NT2/D1 (cell line): ENCODE data around the gene CRLF1.
"Not testable (repeated sequence)": the region's sequence is repeated elsewhere in the genome, so short reads cannot be mapped to it uniquely, and the experiment has no call there.

Experiments used
- DNase-seq: peaks from one replicate; pipeline ENCODE4 v3.0.0-alpha.2; 2011; ENCODE audit warnings: low read depth, low spot score
- H3K27me3 ChIP-seq: 2 replicates; pipeline ENCODE4 v1.6.0; 2011; ENCODE audit warnings: mild to moderate bottlenecking; ENCODE audit not compliant: insufficient read length, insufficient read depth
- H3K36me3 ChIP-seq: 2 replicates; pipeline ENCODE4 v1.6.1; 2011; ENCODE audit warnings: mild to moderate bottlenecking, low read length, mixed read lengths; ENCODE audit not compliant: insufficient read depth, insufficient read length
- H3K4me1 ChIP-seq: 2 replicates; pipeline ENCODE4 v1.5.1; 2011; ENCODE audit not compliant: insufficient read depth, insufficient read length
- H3K4me3 ChIP-seq: 2 replicates; pipeline ENCODE4 v1.5.1; 2011; ENCODE audit warnings: low read depth; ENCODE audit not compliant: insufficient read length
- H3K9ac ChIP-seq: 2 replicates; pipeline ENCODE4 v1.6.0; 2011; ENCODE audit warnings: low read depth; ENCODE audit not compliant: insufficient read length
- H3K9me3 ChIP-seq: 2 replicates; pipeline ENCODE4 v1.5.1; 2011; ENCODE audit warnings: mild to moderate bottlenecking, low read length; ENCODE audit not compliant: insufficient read depth
- SUZ12 ChIP-seq: IDR thresholded peaks from 2 replicates; pipeline ENCODE4 v1.6.1; 2011; ENCODE audit not compliant: insufficient read length, insufficient read depth; ENCODE audit errors: extremely low read depth
- YY1 ChIP-seq: IDR thresholded peaks from 2 replicates; pipeline ENCODE4 v1.6.1; 2011; ENCODE audit not compliant: insufficient read length, insufficient read depth
- ZNF274 ChIP-seq: IDR thresholded peaks from 2 replicates; pipeline ENCODE4 v1.6.1; 2011; ENCODE audit warnings: mild to moderate bottlenecking, low read depth, low read length

CRLF1 gene

GRCh38 chr19:18605546-18606280, 886 bp downstream of the CRLF1 start:
- Histone ChIP-seq H3K27me3 (peaks cover 88% of the 10 kb centered on the region), H3K4me1 (peaks cover 51% of the 10 kb centered on the region), H3K4me3 (peak overlapping the region; percentile 32), H3K9ac (peak overlapping the region; percentile 72), H3K9me3 (no peaks in the 10 kb centered on the region), H3K36me3 (no peaks in the 10 kb centered on the region)
- TF ChIP-seq ZNF274 (no peak), YY1 (no peak), SUZ12 (no peak)
- DNase-seq = no peak

DNA sequence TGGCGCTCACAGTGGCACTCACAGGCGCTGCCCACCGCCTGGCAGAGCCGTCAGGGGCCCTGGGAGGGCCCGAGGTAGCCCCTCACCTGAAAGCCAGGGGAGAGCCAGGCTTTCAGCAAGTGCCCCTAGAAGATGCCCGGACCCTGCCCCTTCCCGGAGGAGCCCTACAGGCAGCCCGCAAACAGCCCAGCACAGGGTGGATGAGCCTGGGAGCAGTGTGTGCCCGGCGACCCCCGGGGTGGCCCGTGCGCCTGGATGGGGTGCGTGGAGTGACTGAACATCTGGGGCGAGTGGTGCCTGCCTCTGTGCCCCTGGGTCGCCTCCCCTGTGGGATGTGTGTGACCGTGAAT, 1.4 kb downstream of the CRLF1 start:
- DNase-seq = no peak
- Histone ChIP-seq H3K27me3 (peaks cover 83% of the 10 kb centered on the region), H3K4me1 (peaks cover 47% of the 10 kb centered on the region)

GRCh38 chr19:18604820-18605159, 1.8 kb downstream of the CRLF1 start:
- H3K9me3 ChIP-seq = no peaks in the 10 kb centered on the region
- H3K27me3 ChIP-seq = peaks cover 81% of the 10 kb centered on the region
- H3K4me1 ChIP-seq = peaks cover 44% of the 10 kb centered on the region
- TF ChIP-seq SUZ12 (no peak), ZNF274 (no peak), YY1 (no peak)
- H3K9ac ChIP-seq = peak overlapping the region; percentile 42
- no peaks in the 10 kb centered on the region for H3K36me3 ChIP-seq
- peak overlapping the region; percentile 18 for H3K4me3 ChIP-seq
- DNase-seq = no peak

More for the DNA sequence above, 1.4 kb downstream of the CRLF1 start:
- Histone ChIP-seq H3K4me3 (peak overlapping the region; percentile 32), H3K9ac (peak overlapping the region; percentile 72), H3K36me3 (no peaks in the 10 kb centered on the region), H3K9me3 (no peaks in the 10 kb centered on the region)
- TF ChIP-seq ZNF274 (no peak), SUZ12 (no peak), YY1 (no peak)

DNA sequence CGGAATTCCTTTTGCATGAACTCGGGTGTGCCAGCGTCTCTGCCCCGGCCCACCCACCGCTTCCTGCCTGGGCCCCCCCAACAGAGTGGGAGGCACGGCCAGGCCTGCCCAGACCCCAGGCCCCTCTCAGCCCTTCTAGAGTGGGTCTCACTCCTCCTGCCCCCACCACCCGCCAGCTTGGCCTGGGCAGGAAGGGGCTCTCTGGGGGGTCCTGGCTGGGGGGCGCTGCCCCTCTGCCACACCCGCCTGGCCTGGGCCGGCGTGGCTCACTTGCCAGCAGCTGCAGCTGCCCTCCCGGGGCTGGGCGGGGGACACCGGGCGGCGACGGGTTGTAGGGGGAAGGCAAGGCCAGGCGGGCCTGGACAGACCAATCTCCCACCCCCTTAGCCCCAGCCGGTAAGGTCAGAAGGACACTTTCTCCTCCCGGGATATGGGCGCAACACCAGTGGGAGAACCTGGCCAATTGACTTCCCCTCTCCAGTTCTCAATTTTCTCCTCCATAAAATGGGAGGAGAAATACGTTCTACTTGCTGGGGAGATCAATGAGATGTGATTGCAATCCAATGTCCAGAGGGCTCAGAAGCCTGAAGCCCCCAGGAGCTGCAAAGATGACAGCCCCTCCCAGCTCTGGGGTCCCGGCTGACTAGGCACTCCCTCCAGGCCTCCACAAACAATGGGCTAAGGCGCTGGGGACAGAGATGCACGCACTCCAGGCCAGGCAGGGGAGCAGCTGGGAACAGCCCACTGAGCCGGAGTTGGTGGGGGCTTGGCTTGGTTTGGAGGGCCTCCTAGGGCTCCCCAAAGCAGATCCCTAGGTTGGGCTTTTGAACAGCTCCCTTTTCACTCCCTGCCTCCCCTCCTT, 2.4 kb downstream of the CRLF1 start:
- H3K36me3 ChIP-seq = no peaks in the 10 kb centered on the region
- H3K4me1 ChIP-seq = peaks cover 42% of the 10 kb centered on the region
- peaks cover 81% of the 10 kb centered on the region for H3K27me3 ChIP-seq
- peak overlapping the region; percentile 42 for H3K9ac ChIP-seq
- H3K4me3 ChIP-seq = peak overlapping the region; percentile 18
- no peaks in the 10 kb centered on the region for H3K9me3 ChIP-seq
- peak; percentile 52 for TF ChIP-seq SUZ12
- TF ChIP-seq ZNF274 = no peak
- no peak for TF ChIP-seq YY1
- DNase-seq = no peak

DNA sequence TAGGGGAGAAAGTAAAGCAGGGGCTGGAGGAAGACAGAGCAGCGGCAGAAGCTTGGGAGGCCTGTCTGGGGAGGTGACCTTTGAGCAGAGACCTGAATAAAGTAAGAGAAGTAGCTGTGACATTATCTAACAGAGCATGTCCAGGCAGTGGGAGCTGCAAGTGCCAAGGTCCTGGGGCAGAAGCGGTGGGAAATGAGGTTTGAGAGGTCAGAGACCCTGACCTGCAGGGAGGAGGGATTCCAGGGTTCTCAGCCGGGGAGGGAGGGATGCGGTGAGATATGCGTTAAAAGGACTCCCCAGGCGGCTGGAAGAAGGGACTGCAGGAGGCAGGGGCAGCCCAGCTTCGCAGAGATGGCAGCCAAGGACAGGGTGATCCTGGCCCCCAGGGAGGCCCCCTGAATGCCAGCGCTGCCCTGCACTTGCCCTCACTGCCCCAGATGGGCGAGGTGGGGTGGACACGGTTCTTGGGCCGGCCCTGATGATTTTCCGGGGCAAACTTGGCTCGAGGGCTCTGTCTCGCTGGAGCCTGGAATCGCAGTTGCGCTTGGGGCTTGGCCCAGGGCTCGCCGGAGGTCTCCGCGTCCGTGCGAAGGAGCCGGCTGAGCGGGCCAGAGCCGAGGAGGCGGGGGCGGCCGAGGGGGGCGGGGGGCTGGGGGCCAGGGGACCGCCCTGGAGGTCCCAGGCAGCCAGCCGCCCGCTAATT, 3.2 kb downstream of the CRLF1 start:
- no peak for DNase-seq
- Histone ChIP-seq H3K4me1 (peaks cover 34% of the 10 kb centered on the region), H3K9ac (peak overlapping the region; percentile 72), H3K27me3 (peaks cover 77% of the 10 kb centered on the region), H3K4me3 (peak overlapping the region; percentile 18), H3K9me3 (no peaks in the 10 kb centered on the region), H3K36me3 (no peaks in the 10 kb centered on the region)
- TF ChIP-seq ZNF274 (no peak), SUZ12 (no peak), YY1 (no peak)

- peaks cover 25% of the 10 kb centered on the region for H3K4me1 ChIP-seq
- no peak overlapping the region for H3K4me3 ChIP-seq
- no peak for TF ChIP-seq ZNF274
- no peak for TF ChIP-seq YY1
- TF ChIP-seq SUZ12 = no peak
- DNase-seq = no peak
- H3K36me3 ChIP-seq = no peaks in the 10 kb centered on the region
- peaks cover 62% of the 10 kb centered on the region for H3K27me3 ChIP-seq
- no peaks in the 10 kb centered on the region for H3K9me3 ChIP-seq
- no peak overlapping the region for H3K9ac ChIP-seq
These were observed 4.7 kb downstream of the CRLF1 start for GRCh38 chr19:18601875-18602274.

DNA sequence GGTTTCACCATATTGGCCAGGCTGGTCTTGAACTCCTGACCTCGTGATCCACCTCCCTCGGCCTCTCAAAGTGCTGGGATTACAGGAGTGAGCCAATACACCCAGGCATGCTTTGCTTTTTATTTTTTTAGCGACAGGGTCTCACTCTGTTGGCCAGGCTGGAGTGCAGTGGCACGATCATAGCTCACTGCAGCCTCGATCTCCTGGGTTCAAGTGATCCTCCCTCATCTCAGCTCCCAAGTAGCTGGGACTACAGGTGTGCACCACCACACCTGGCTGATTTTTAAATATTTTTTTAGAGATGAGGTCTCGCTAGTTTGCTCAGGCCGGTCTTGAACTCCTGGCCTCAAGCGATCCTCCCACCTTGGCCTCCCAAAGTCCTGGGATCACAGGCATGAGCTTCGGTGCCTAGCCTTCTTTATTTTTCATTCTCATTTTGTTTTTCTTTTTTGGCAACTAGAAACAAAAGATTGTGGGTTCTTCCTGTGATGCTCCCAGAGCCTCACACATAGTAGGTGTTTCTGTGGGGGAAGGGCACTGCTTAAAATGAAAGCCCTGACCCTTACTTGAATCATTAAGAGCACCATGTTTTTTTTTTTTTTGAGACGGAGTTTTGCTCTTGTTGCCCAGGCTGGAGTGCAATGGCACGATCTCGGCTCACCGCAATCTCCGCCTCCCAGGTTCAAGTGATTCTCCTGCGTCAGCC, 5.8 kb downstream of the CRLF1 start:
- H3K27me3 ChIP-seq = peaks cover 56% of the 10 kb centered on the region
- not testable (repeated sequence) for DNase-seq, H3K9me3 ChIP-seq, H3K9ac ChIP-seq, H3K4me3 ChIP-seq, H3K36me3 ChIP-seq
- H3K4me1 ChIP-seq = peaks cover 28% of the 10 kb centered on the region
